Measurements from ENCODE around the gene BBS9. TPM values are rescaled to one million over a fixed set of nuclear protein-coding genes. Genes with fewer than 3 reads are reported as not detected.

Gene BBS9
- total RNA-seq, 2 donors from 2014 or later, result 9.3 to 10.9 TPM

DNA sequence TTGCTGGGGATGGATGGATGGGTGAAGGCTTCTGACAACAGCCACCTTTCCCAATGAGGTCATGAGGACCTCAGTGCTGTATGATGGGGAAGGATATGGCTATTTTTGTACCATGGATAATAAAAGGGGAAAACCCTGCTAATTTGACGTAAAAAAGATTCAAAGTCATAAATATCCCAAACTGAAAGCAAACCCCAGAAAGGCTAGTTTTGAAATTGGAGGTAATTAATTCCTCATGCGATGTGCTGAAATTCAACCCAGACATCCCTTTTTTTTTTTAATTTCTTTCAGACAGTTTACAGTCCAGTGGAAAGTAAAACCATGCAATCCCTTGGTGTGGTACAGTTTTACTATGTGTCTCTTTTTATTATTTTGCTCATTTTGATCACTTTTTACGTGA, 521.5 kb downstream of the BBS9 start:
- TF ChIP-seq, protein P1, sequence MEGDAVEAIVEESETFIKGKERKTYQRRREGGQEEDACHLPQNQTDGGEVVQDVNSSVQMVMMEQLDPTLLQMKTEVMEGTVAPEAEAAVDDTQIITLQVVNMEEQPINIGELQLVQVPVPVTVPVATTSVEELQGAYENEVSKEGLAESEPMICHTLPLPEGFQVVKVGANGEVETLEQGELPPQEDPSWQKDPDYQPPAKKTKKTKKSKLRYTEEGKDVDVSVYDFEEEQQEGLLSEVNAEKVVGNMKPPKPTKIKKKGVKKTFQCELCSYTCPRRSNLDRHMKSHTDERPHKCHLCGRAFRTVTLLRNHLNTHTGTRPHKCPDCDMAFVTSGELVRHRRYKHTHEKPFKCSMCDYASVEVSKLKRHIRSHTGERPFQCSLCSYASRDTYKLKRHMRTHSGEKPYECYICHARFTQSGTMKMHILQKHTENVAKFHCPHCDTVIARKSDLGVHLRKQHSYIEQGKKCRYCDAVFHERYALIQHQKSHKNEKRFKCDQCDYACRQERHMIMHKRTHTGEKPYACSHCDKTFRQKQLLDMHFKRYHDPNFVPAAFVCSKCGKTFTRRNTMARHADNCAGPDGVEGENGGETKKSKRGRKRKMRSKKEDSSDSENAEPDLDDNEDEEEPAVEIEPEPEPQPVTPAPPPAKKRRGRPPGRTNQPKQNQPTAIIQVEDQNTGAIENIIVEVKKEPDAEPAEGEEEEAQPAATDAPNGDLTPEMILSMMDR (IDR thresholded peaks at IDR 0.05), result no peak
- Histone ChIP-seq H3K27ac (no peak overlapping the region), H3K27me3 (no peaks in the 10 kb centered on the region), H3K9me3 (no peaks in the 10 kb centered on the region), H3K4me3 (no peak overlapping the region), H3K36me3 (no peaks in the 10 kb centered on the region), H3K9ac (ENCODE audit: low read depth in 2 of 2, low read length in 2 of 2) (no peak overlapping the region), H3K4me1 (no peaks in the 10 kb centered on the region)
- no peak for DNase-seq
- intact Hi-C loops (cut with DNase I), result no loop called here

DNA sequence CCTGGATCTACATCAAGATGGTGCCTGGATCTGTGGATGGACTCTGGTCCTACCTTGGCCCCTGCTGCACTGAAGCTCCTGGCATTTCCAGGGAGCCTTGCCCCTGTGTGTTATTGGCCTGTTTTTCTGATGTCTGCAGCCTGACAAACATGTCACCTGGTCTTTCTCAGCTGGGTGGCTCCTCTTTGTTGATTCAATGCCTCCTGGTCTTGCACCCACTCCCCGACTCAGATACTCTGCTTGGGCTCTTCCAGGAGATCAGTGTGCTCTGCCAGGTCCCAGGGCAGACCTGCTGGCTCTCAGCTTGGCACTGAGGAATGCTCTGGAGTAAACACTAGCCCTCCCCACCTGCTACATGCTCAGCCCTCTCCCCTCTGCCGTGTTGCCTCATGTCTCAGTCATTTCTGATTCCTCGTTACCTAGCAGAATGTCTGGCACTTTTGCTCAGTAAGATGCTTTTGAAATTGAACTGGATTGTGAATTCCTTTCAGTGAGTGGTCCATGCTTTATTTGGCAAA, 522.7 kb downstream of the BBS9 start:
- H3K27ac ChIP-seq, result no peak overlapping the region
- TF ChIP-seq, protein P1 (IDR thresholded peaks at IDR 0.05), result no peak
- H3K9me3 ChIP-seq, result no peaks in the 10 kb centered on the region
- H3K4me1 ChIP-seq, result no peaks in the 10 kb centered on the region
- no peak overlapping the region for H3K4me3 ChIP-seq
- no peak overlapping the region for H3K9ac ChIP-seq (ENCODE audit: low read depth in 2 of 2, low read length in 2 of 2)
- no peaks in the 10 kb centered on the region for H3K36me3 ChIP-seq
- intact Hi-C loops (cut with DNase I), result no loop called here
- no peak for DNase-seq
- no peaks in the 10 kb centered on the region for H3K27me3 ChIP-seq

DNA sequence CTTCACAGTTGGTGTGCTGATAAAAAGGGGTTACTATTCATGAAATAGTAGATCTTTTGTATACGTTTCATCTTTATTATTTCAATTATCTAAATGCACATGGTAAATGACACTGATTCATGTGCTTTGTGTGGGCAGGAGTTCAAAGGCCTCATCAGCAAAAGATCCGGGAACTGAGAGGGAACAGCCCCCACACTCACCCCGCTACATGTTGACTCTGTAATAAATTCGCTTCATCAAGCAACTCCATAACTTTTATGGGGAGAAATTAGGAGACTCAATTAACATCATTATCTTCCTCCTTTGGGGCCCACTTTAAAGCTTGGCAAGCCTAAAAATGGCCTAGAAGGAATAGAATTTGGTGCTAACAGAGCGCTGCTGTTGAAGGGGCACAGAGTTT, 525.3 kb downstream of the BBS9 start:
- no peak for DNase-seq
- no peaks in the 10 kb centered on the region for H3K27me3 ChIP-seq
- H3K27ac ChIP-seq, result no peak overlapping the region
- no peaks in the 10 kb centered on the region for H3K9me3 ChIP-seq
- no peaks in the 10 kb centered on the region for H3K36me3 ChIP-seq
- H3K4me3 ChIP-seq, result no peak overlapping the region
- H3K9ac ChIP-seq (ENCODE audit: low read depth in 2 of 2, low read length in 2 of 2), result no peak overlapping the region
- H3K4me1 ChIP-seq, result no peaks in the 10 kb centered on the region
- TF ChIP-seq, protein P1 (IDR thresholded peaks at IDR 0.05), result no peak
- intact Hi-C loops (cut with DNase I), result no loop called here

Other genes with a start within 250 kb of the BBS9 start
- gene KBTBD2, start 237.8 kb upstream of the BBS9 start, total RNA-seq, result 10 to 100 TPM; 18.2 to 33.0 TPM
- gene FKBP9, start 172.1 kb upstream of the BBS9 start, total RNA-seq, result 100 to 1,000 TPM in 1 of 2 donors, 10 to 100 TPM in 1; 73.2 to 115 TPM
- gene NT5C3A, start 66.8 kb upstream of the BBS9 start, total RNA-seq, result 100 to 1,000 TPM in 1 of 2 donors, 10 to 100 TPM in 1; 53.9 to 104 TPM
- gene RP9, start 20.2 kb upstream of the BBS9 start, total RNA-seq, result 1 to 10 TPM; 9.5 to 10.0 TPM

Measured in colonic mucosa (tissue), 4 donors.